Adipocyte (in vitro differentiated cells): ENCODE measurements around the gene MAGI1.

Experiments
- DNase-seq: peaks from one replicate; pipeline ENCODE4 v3.0.0-alpha.2; 2015; ENCODE audit warnings: low read depth
- H3K27me3 ChIP-seq: replicated peaks from 2 replicates; pipeline ENCODE4 v1.7.0; 2013; ENCODE audit warnings: mild to moderate bottlenecking, low read length, moderate library complexity; ENCODE audit not compliant: control insufficient read depth, insufficient read depth
- H3K36me3 ChIP-seq: 2 replicates; pipeline ENCODE4 v1.7.0; 2013; ENCODE audit warnings: low read length, mild to moderate bottlenecking, moderate library complexity; ENCODE audit not compliant: control insufficient read depth, insufficient read depth, severe bottlenecking
- H3K4me1 ChIP-seq: 2 replicates; pipeline ENCODE4 v1.7.0; 2013; ENCODE audit warnings: mild to moderate bottlenecking, low read length, moderate library complexity; ENCODE audit not compliant: control insufficient read depth, insufficient read depth
- H3K4me3 ChIP-seq: 2 replicates; pipeline ENCODE4 v1.7.0; 2013; ENCODE audit warnings: mild to moderate bottlenecking, low read length, moderate library complexity
- H3K9ac ChIP-seq: 2 replicates; pipeline ENCODE4 v1.7.0; 2013; ENCODE audit warnings: mild to moderate bottlenecking, low read length, moderate library complexity
- H3K9me3 ChIP-seq: 2 replicates; pipeline ENCODE4 v1.7.0; 2013; ENCODE audit warnings: mild to moderate bottlenecking, low read length, moderate library complexity; ENCODE audit not compliant: control insufficient read depth

The MAGI1 gene

GRCh38 chr3:65672871-65673815, 365.6 kb downstream of the MAGI1 start:
- peak; percentile 73 for DNase-seq
- Histone ChIP-seq H3K9ac (no peak overlapping the region), H3K4me3 (no peak overlapping the region), H3K9me3 (no peaks in the 10 kb centered on the region), H3K36me3 (no peaks in the 10 kb centered on the region), H3K27me3 (no peaks in the 10 kb centered on the region), H3K4me1 (peaks cover 9% of the 10 kb centered on the region)

- H3K4me1 ChIP-seq, result peaks cover 9% of the 10 kb centered on the region
- no peak for DNase-seq
- no peaks in the 10 kb centered on the region for H3K27me3 ChIP-seq
- no peak overlapping the region for H3K4me3 ChIP-seq
- H3K9ac ChIP-seq, result no peak overlapping the region
- H3K9me3 ChIP-seq, result no peaks in the 10 kb centered on the region
- no peaks in the 10 kb centered on the region for H3K36me3 ChIP-seq
Measured at GRCh38 chr3:65672061-65672460, 366.7 kb downstream of the MAGI1 start.

- no peaks in the 10 kb centered on the region for H3K27me3 ChIP-seq
- no peaks in the 10 kb centered on the region for H3K36me3 ChIP-seq
- H3K4me3 ChIP-seq, result no peak overlapping the region
- peaks cover 9% of the 10 kb centered on the region for H3K4me1 ChIP-seq
- no peak overlapping the region for H3K9ac ChIP-seq
- no peaks in the 10 kb centered on the region for H3K9me3 ChIP-seq
- no peak for DNase-seq
Measured at GRCh38 chr3:65671004-65671403, 367.7 kb downstream of the MAGI1 start.

GRCh38 chr3:65669163-65669875, 369.4 kb downstream of the MAGI1 start:
- H3K9me3 ChIP-seq, result no peaks in the 10 kb centered on the region
- DNase-seq, result peak; percentile 75
- H3K27me3 ChIP-seq, result no peaks in the 10 kb centered on the region
- no peak overlapping the region for H3K9ac ChIP-seq
- no peaks in the 10 kb centered on the region for H3K36me3 ChIP-seq
- H3K4me3 ChIP-seq, result peak overlapping the region; percentile 26
- H3K4me1 ChIP-seq, result peaks cover 9% of the 10 kb centered on the region

GRCh38 chr3:65667963-65668362, 370.8 kb downstream of the MAGI1 start:
- Histone ChIP-seq H3K36me3 (no peaks in the 10 kb centered on the region), H3K9me3 (no peaks in the 10 kb centered on the region), H3K4me3 (no peak overlapping the region), H3K27me3 (no peaks in the 10 kb centered on the region), H3K4me1 (peaks cover 9% of the 10 kb centered on the region), H3K9ac (no peak overlapping the region)
- no peak for DNase-seq

- no peaks in the 10 kb centered on the region for H3K9me3 ChIP-seq
- peaks cover 9% of the 10 kb centered on the region for H3K4me1 ChIP-seq
- no peak overlapping the region for H3K9ac ChIP-seq
- DNase-seq, result peak; percentile 4
- no peaks in the 10 kb centered on the region for H3K27me3 ChIP-seq
- no peaks in the 10 kb centered on the region for H3K36me3 ChIP-seq
- no peak overlapping the region for H3K4me3 ChIP-seq
Measured at GRCh38 chr3:65666448-65667091, 372.1 kb downstream of the MAGI1 start.

GRCh38 chr3:65665915-65666314, 372.8 kb downstream of the MAGI1 start:
- H3K9me3 ChIP-seq, result no peaks in the 10 kb centered on the region
- no peak for DNase-seq
- no peaks in the 10 kb centered on the region for H3K36me3 ChIP-seq
- H3K4me3 ChIP-seq, result no peak overlapping the region
- H3K4me1 ChIP-seq, result peaks cover 9% of the 10 kb centered on the region
- no peaks in the 10 kb centered on the region for H3K27me3 ChIP-seq
- H3K9ac ChIP-seq, result no peak overlapping the region

- Histone ChIP-seq H3K27me3 (no peaks in the 10 kb centered on the region), H3K9ac (no peak overlapping the region), H3K4me1 (peaks cover 9% of the 10 kb centered on the region), H3K4me3 (no peak overlapping the region), H3K9me3 (no peaks in the 10 kb centered on the region), H3K36me3 (no peaks in the 10 kb centered on the region)
- no peak for DNase-seq
Measured at GRCh38 chr3:65664931-65665330, 373.8 kb downstream of the MAGI1 start.

GRCh38 chr3:65664446-65664845, 374.3 kb downstream of the MAGI1 start:
- Histone ChIP-seq H3K9me3 (no peaks in the 10 kb centered on the region), H3K36me3 (no peaks in the 10 kb centered on the region), H3K4me3 (no peak overlapping the region), H3K27me3 (no peaks in the 10 kb centered on the region), H3K4me1 (peaks cover 8% of the 10 kb centered on the region), H3K9ac (no peak overlapping the region)
- DNase-seq, result no peak

- DNase-seq, result no peak
- Histone ChIP-seq H3K9me3 (no peaks in the 10 kb centered on the region), H3K27me3 (no peaks in the 10 kb centered on the region), H3K4me1 (no peaks in the 10 kb centered on the region), H3K36me3 (no peaks in the 10 kb centered on the region), H3K4me3 (no peak overlapping the region), H3K9ac (no peak overlapping the region)
Measured at GRCh38 chr3:65662095-65662494, 376.6 kb downstream of the MAGI1 start.

GRCh38 chr3:65660000-65660598, 378.6 kb downstream of the MAGI1 start:
- no peaks in the 10 kb centered on the region for H3K36me3 ChIP-seq
- H3K9ac ChIP-seq, result no peak overlapping the region
- no peaks in the 10 kb centered on the region for H3K27me3 ChIP-seq
- H3K4me1 ChIP-seq, result no peaks in the 10 kb centered on the region
- H3K4me3 ChIP-seq, result no peak overlapping the region
- DNase-seq, result no peak
- H3K9me3 ChIP-seq, result no peaks in the 10 kb centered on the region
